ENCODE measurements around the gene FOXRED2. TPM values are rescaled to one million over a fixed set of nuclear protein-coding genes. Genes with fewer than 3 reads are reported as not detected.
A peak's percentile ranks its signal among the peaks of the same experiment; 100 is the strongest.

FOXRED2 gene
- total RNA-seq: 10 to 100 TPM in 4 of 6 donors, 1 to 10 TPM in 2; 6.0 to 27.2 (median 12.9) TPM

DNA sequence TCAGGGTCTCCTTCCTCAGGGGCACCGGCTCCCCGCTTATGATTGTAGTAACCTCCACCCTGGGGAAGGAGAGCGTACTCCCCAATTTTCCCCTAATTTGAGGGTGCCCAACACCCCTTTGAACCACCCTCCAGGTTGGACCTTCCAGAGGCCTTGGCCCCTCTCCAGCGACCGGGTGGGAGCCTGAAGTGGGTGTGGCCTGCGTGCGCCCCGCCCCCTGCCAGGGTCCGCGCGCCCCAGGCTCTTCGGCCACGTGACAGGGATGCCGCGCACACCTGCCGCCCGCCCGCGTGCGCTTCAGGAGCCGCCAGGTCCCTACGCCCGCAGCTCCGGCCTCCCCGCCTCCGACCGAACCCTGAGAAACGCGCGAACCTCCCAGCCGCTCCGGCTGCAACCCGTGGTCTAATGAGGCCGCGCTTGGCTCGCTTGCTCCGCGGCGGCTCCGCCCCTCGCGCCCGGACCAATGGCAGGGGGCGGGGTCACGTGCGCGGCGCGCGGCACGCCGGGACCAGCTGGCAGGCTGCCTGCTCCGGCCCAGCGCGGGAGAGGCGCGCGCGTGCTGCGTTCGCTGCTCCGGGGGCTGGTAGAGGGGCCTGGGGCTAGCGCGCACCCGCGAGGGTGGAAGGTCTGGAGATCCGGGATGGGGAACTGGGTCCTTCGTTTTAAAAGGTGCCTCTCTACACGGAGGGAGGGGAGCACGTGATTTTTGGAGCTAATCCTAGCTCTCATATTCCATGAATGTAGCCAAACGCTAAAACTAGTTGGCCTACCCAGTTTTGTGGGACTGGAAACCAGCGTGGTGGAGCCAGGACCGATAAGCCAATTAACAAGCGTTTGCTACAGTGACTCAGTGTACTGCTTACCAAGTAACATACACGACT lies at the start of gene FOXRED2:
Gene FOXRED2, minus strand, starts transcription at position 404 of the 881 bp plus-strand sequence. CDS start 618 bp downstream, outside the sequence.
- Histone ChIP-seq H3K36me3 (peaks cover under 1 to 23% (median 12%) of the 10 kb centered on the region in 4 donors), H3K4me1 (peaks cover 13 to 20% (median 15%) of the 10 kb centered on the region in 4 donors), H3K4me3 (peak within 1 kb of the TSS; percentile 54 to 76 (median 72)), H3K27ac (peak within 1 kb of the TSS; percentile 63 to 81 (median 69)), H3K27me3 (no peaks in the 10 kb centered on the region), H3K9me3 (no peaks in the 10 kb centered on the region)
- ATAC-seq (ENCODE audit: low FRiP score in 2 of 2) (peak; percentile 87 to 94), DNase-seq (peak; percentile 89 to 99)
- TF ChIP-seq POLR2A (IDR thresholded peaks at IDR 0.05): peak in 2 of 4 donors; percentile 41 to 90
- TF ChIP-seq, protein P1, sequence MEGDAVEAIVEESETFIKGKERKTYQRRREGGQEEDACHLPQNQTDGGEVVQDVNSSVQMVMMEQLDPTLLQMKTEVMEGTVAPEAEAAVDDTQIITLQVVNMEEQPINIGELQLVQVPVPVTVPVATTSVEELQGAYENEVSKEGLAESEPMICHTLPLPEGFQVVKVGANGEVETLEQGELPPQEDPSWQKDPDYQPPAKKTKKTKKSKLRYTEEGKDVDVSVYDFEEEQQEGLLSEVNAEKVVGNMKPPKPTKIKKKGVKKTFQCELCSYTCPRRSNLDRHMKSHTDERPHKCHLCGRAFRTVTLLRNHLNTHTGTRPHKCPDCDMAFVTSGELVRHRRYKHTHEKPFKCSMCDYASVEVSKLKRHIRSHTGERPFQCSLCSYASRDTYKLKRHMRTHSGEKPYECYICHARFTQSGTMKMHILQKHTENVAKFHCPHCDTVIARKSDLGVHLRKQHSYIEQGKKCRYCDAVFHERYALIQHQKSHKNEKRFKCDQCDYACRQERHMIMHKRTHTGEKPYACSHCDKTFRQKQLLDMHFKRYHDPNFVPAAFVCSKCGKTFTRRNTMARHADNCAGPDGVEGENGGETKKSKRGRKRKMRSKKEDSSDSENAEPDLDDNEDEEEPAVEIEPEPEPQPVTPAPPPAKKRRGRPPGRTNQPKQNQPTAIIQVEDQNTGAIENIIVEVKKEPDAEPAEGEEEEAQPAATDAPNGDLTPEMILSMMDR (IDR thresholded peaks at IDR 0.05): peak in 1 of 6 experiments; percentile 8
- TF ChIP-seq POLR2AphosphoS5 (IDR thresholded peaks at IDR 0.05): peak; percentile 59 to 86
- no peak for TF ChIP-seq EP300 (IDR thresholded peaks at IDR 0.05)
- WGBS, 2 donors: 29 to 42% methylated on average over 9 to 15 of the region's 75 CpGs

GRCh38 chr22:36554098-36554497 lies 47.3 kb upstream of the FOXRED2 start:
- Histone ChIP-seq H3K4me3 (no peak overlapping the region), H3K27me3 (no peaks in the 10 kb centered on the region), H3K4me1 (no peaks in the 10 kb centered on the region), H3K9me3 (no peaks in the 10 kb centered on the region), H3K36me3 (no peaks in the 10 kb centered on the region), H3K27ac (no peak overlapping the region)
- TF ChIP-seq POLR2A (IDR thresholded peaks at IDR 0.05) (no peak), EP300 (IDR thresholded peaks at IDR 0.05) (no peak), POLR2AphosphoS5 (IDR thresholded peaks at IDR 0.05) (no peak)
- TF ChIP-seq, protein P1 (IDR thresholded peaks at IDR 0.05): no peak
- ATAC-seq (ENCODE audit: low FRiP score in 2 of 2) (no peak), DNase-seq (no peak)
- WGBS, 2 donors: 43 to 100% methylated on average over 2 to 5 of the region's 5 CpGs

DNA sequence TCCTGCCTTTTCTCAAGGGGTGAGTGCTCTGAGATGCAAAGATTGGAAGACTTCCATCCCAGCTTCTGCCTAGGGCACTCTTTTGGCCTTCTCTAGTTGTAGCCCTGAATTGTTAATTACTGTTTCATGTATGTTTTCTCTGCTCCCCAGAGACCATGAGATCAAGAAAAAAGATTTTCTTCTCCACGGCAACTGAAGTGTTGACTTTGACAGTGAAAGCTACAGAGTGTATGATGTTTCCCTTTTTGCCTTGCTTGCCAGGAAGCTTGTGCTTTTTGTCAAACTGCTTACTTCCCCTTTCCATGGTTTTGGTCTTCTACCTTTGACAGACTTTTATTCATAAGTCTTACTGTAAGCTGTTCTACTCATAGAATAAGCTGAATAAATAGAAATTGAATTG lies 45.4 kb upstream of the FOXRED2 start:
- WGBS, 2 donors: 22 to 38% methylated on average over 1 of the region's 1 CpG
- Histone ChIP-seq H3K4me3 (no peak overlapping the region), H3K4me1 (no peaks in the 10 kb centered on the region), H3K27me3 (no peaks in the 10 kb centered on the region), H3K27ac (no peak overlapping the region), H3K36me3 (no peaks in the 10 kb centered on the region), H3K9me3 (no peaks in the 10 kb centered on the region)
- no peak for DNase-seq
- peak in 1 of 2 donors; percentile 46 for ATAC-seq (ENCODE audit: low FRiP score in 2 of 2)
- no peak for TF ChIP-seq POLR2AphosphoS5 (IDR thresholded peaks at IDR 0.05)
- TF ChIP-seq, protein P1 (IDR thresholded peaks at IDR 0.05): no peak
- no peak for TF ChIP-seq EP300 (IDR thresholded peaks at IDR 0.05)
- no peak for TF ChIP-seq POLR2A (IDR thresholded peaks at IDR 0.05)

- H3K9me3 ChIP-seq: no peaks in the 10 kb centered on the region
- no peaks in the 10 kb centered on the region for H3K4me1 ChIP-seq
- DNase-seq (no peak), ATAC-seq (ENCODE audit: low FRiP score in 2 of 2) (no peak)
- no peaks in the 10 kb centered on the region for H3K36me3 ChIP-seq
- H3K27me3 ChIP-seq: no peaks in the 10 kb centered on the region
- whole genome bisulfite sequencing, 2 donors: 58 to 68% methylated on average over 12 to 13 of the region's 13 CpGs
- no peak overlapping the region for H3K27ac ChIP-seq
- no peak for TF ChIP-seq EP300 (IDR thresholded peaks at IDR 0.05)
- TF ChIP-seq POLR2AphosphoS5 (IDR thresholded peaks at IDR 0.05): no peak
- no peak for TF ChIP-seq POLR2A (IDR thresholded peaks at IDR 0.05)
- TF ChIP-seq, protein P1 (IDR thresholded peaks at IDR 0.05): no peak
- H3K4me3 ChIP-seq: no peak overlapping the region
Observed at GRCh38 chr22:36550701-36551495, 44.1 kb upstream of the FOXRED2 start.
